GM18505 (cell line): Measurements from ENCODE around the gene RNF144B.

Source experiments
- ATAC-seq: cut with Tn5 transposase; IDR thresholded peaks from one replicate; pipeline ENCODE4 v1.9.1; 2021; ENCODE audit not compliant: unreplicated experiment
- POLR2A ChIP-seq: IDR thresholded peaks from 4 replicates; pipeline ENCODE4 v1.6.1; 2011; ENCODE audit warnings: borderline replicate concordance; ENCODE audit not compliant: insufficient read depth, insufficient read length; ENCODE audit errors: extremely low read depth

RNF144B gene

DNA sequence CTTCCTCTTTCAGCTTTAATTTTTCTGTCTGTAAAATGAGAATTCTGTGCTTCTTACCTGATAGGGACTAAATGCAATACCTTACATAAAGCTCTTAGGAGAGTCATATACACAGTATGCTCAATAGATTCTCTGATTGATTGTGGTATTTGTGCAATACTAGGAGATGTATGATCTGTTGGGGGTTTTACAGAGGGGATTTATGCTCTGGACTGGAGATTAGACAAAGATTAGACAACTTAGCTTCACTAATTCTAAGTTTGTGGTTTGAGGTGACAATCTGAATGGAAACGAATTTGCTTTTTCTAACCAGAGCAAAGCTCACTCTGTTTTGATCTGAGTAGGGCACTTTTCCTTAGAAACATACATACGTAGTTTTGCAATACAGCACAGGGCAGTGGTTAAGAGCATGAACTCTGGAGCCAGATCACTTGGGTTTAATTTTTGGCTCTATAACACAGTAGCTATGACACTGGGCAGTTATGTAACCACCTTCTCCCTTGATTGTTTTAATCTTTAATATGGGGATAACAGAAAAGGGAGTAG is 126.2 kb downstream of the RNF144B start:
- no peak for TF ChIP-seq POLR2A
- ATAC-seq, result no peak

DNA sequence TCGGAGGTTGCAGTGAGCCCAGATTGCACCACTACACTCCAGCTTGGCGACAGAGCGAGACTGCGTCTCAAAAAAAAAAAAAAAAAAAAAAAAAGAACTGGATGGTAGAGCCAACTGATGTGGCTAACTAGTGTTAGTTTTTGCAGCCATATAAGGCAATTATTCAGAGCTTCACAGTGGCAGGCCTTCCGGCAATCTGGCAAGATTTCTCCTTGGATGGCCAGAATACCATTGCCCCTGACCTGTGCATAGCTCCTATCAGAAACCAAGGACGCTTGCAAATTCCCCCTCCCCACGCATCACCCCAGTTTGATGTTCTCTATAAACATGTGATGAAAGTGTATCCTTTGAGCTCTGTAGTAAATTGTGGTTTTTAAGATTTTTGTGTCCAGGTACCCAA is 127.0 kb downstream of the RNF144B start:
- TF ChIP-seq POLR2A, result no peak
- no peak for ATAC-seq

DNA sequence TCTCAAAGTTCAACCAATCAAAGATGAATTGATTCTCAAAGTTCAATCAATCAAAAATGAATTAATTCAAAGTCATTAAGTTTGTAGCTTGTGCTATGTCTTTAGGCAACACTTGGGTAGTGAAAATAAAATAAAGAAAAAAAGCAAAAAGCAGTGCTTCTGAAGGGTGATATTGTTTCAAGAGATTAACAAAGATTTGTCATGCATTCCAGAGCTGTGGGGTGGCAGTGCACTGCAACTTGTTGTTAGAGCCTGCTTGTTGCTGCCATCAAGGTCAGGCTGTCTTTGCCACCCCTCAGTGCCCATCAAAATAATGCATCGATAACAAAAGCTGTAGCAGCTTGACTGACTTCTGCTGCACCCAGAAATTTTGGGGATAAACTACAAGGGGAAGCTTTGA is 128.6 kb downstream of the RNF144B start:
- no peak for TF ChIP-seq POLR2A
- no peak for ATAC-seq
